GM12878 (cell line): Measurements from ENCODE around the gene BNIP1.

ENCODE experiments used
- CBX5 ChIP-seq: sonication (generic); IDR thresholded peaks from 2 replicates; pipeline ENCODE4 v1.6.1; 2016; ENCODE audit warnings: low read depth, moderate library complexity, mild to moderate bottlenecking, inconsistent platforms
- CTCF ChIP-seq, 3 experiments: IDR thresholded peaks in 2 of 3; conservative IDR thresholded peaks in 1 of 3; 2 replicates each; pipeline ENCODE4 v1.5.1; 2011; ENCODE audit warnings: low read depth in 3 of 3, low read length in 3 of 3, mild to moderate bottlenecking in 3 of 3, control low read depth in 2 of 3, moderate library complexity in 2 of 3, inconsistent platforms in 1 of 3, mixed read lengths in 1 of 3; ENCODE audit not compliant: control insufficient read depth in 2 of 3, insufficient read depth in 1 of 3; ENCODE audit errors: extremely low read depth in 1 of 3
- FOXM1 ChIP-seq: IDR thresholded peaks from 2 replicates; pipeline ENCODE4 v1.6.1; 2012; ENCODE audit warnings: low read depth, mild to moderate bottlenecking, inconsistent platforms, low read length, moderate library complexity
- GABPA ChIP-seq: IDR thresholded peaks from 2 replicates; pipeline ENCODE4 v1.6.1; 2014; ENCODE audit warnings: antibody characterized with exemption, low read depth, mild to moderate bottlenecking, inconsistent platforms
- NRF1 ChIP-seq: conservative IDR thresholded peaks from 2 replicates; pipeline ENCODE4 v1.6.1; 2011; ENCODE audit warnings: mild to moderate bottlenecking, low read depth, low read length, improper control_type of control experiment
- PAX5 ChIP-seq: IDR thresholded peaks from 2 replicates; pipeline ENCODE4 v1.6.1; 2011; ENCODE audit warnings: low read depth, low read length, borderline replicate concordance
- POLR2AphosphoS5 ChIP-seq: IDR thresholded peaks from 2 replicates; pipeline ENCODE4 v1.6.1; 2011; ENCODE audit warnings: mild to moderate bottlenecking, low read length, inconsistent platforms
- POU2F2 ChIP-seq: IDR thresholded peaks from 3 replicates; pipeline ENCODE4 v1.6.1; 2011; ENCODE audit warnings: low read depth, mild to moderate bottlenecking, low read length, borderline replicate concordance
- SMC3 ChIP-seq: IDR thresholded peaks from 2 replicates; pipeline ENCODE4 v1.6.1; 2011; ENCODE audit warnings: low read length, improper control_type of control experiment, borderline replicate concordance
- SP1 ChIP-seq: IDR thresholded peaks from one replicate; pipeline ENCODE4 v1.6.1; 2011; ENCODE audit warnings: low read depth, low read length
- SUPT20H ChIP-seq: IDR thresholded peaks from 2 replicates; pipeline ENCODE4 v1.6.1; 2011; ENCODE audit warnings: low read depth, mild to moderate bottlenecking, low read length, moderate library complexity, borderline replicate concordance; ENCODE audit not compliant: control insufficient read depth

DNA sequence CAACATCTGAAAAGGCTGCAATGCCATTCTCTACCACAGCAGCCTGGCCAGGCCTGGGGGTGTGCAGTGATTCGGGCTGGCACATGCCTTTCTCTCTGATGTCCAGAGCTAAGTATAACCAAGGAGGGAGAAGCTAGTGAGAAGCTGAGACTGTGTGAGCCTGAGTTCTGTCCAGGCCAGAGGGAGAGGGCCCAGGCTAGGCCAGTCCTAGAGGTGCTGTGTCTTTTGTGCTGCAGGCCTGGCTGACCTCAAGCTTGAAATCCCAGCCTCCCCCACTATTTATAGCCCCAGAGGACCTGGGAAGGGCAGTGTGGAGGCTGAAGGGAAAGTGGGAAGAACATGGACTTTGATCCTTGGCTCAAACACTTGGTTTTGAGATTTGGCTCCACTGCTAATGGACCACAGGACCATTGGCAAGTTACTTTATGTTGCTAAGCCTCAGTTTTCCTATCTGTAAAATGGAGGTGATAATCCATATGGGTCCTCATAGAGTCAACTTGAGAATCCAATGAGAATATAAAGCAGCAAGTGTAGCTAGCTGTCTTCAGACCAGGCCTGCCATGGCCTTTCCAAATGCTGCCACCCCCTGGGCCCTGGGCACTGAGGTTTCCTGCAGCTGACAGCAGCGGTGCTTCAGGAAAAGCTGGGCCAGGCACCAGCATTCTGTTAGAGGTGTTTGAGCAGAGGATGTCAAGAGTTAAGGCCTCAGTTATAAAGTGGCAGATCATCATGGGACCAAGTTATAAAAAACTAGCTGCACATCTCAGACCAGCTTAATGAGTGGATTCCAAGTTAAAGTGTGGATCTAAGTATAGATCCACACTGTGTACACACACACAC, 21.1 kb downstream of the BNIP1 start:
- TF ChIP-seq FOXM1 (no peak), POU2F2 (no peak), GABPA (no peak), NRF1 (no peak), SP1 (no peak), CTCF (IDR thresholded peaks at IDR 0.05 in 2 of 3, conservative IDR thresholded peaks at IDR 0.05 in 1 of 3; ENCODE audit: control insufficient read depth in 2 of 3, extremely low read depth in 1 of 3, insufficient read depth in 1 of 3, low read depth in 3 of 3, low read length in 3 of 3) (no peak), SUPT20H (no peak), CBX5 (no peak), POLR2AphosphoS5 (no peak), SMC3 (no peak), PAX5 (no peak)
